HCT116 (cell line): ENCODE results near the gene PIM3. TPM values are rescaled to one million over a fixed set of nuclear protein-coding genes. Genes with fewer than 3 reads are reported as not detected.

ENCODE experiments used
- ATAC-seq: fragments of 200-7000 bp; cut with Tn5 transposase; 2 replicates; pipeline ENCODE4 v1.9.1; 2020; ENCODE audit warnings: mild to moderate bottlenecking, moderate library complexity
- BruUV-seq: library from RNA; stranded (reverse); fragments of 400-500 nt; replicated peaks from 2 replicates; lab custom pipeline; 2021; lab: Mats Ljungman, UMichigan
- CTCF ChIA-PET: fragments of 300-600 bp; sonication (Branson Sonifier 250); formaldehyde crosslinking; loops from one replicate; lab custom pipeline; 2021; ENCODE audit warnings: antibody characterized with exemption; lab: Charles Lee
- POLR2A ChIA-PET: fragments of 300-600, 350-600 bp; sonication (Branson Sonifier 250); formaldehyde crosslinking; loops from one replicate; lab custom pipeline; 2021; ENCODE audit warnings: antibody characterized with exemption; lab: Charles Lee
- RAD21 ChIA-PET, 2 experiments: fragments of 300-600 bp; sonication (Branson Sonifier 250); formaldehyde crosslinking; loops; one replicate each; lab custom pipeline; 2023; ENCODE audit warnings: low total read pairs in 2 of 2; ENCODE audit not compliant: uncharacterized antibody in 2 of 2, unreplicated experiment in 2 of 2, low non-redundant PET in 1 of 2; lab: Charles Lee
- DNase-seq: peaks from one replicate; pipeline ENCODE4 v3.0.0-alpha.2; 2010; ENCODE audit warnings: low read depth, low spot score
- H2AFZ ChIP-seq: fragments of 200-600 bp; shearing (Covaris generic), sonication (generic); 2 replicates; pipeline ENCODE4 v1.6.1; 2017; ENCODE audit warnings: low read depth, mixed run types, mixed read lengths, antibody characterized with exemption, low read length; ENCODE audit not compliant: poor library complexity, severe bottlenecking
- H3K27ac ChIP-seq: 2 replicates; pipeline ENCODE4 v1.5.1; 2012; ENCODE audit warnings: low read depth, low read length
- H3K27me3 ChIP-seq: fragments of 200-600 bp; sonication (generic); 2 replicates; pipeline ENCODE4 v1.6.1; 2016; ENCODE audit warnings: mixed run types, low read length, mixed read lengths; ENCODE audit not compliant: insufficient read depth
- H3K36me3 ChIP-seq, 2 experiments: fragments of 200-500 bp in 1 of 2; fragments of 200-600 bp in 1 of 2; sonication (Bioruptor generic) in 1 of 2; sonication (generic) in 1 of 2; 2 replicates each; pipeline versions ENCODE4 v1.5.1 to v1.6.1; 2014 to 2016; ENCODE audit warnings: low read length in 2 of 2, inconsistent platforms in 1 of 2, mixed read lengths in 1 of 2, mixed run types in 1 of 2; ENCODE audit not compliant: insufficient read depth in 2 of 2, control insufficient read depth in 1 of 2
- H3K4me1 ChIP-seq, 2 experiments: fragments of 200-600 bp in 1 of 2; sonication (generic) in 1 of 2; 2 replicates each; pipeline versions ENCODE4 v1.5.1 to v1.6.1; 2012 to 2017; ENCODE audit warnings: low read length in 2 of 2, inconsistent platforms in 1 of 2, mild to moderate bottlenecking in 1 of 2, mixed read lengths in 1 of 2, mixed run types in 1 of 2, moderate library complexity in 1 of 2; ENCODE audit not compliant: insufficient read depth in 2 of 2, control insufficient read depth in 1 of 2
- H3K4me2 ChIP-seq: fragments of 200-600 bp; sonication (generic); 2 replicates; pipeline ENCODE4 v1.6.1; 2017; ENCODE audit warnings: mixed run types, low read length, mixed read lengths
- H3K4me3 ChIP-seq, 2 experiments: fragments of 200-600 bp in 1 of 2; sonication (generic) in 1 of 2; replicated peaks in 1 of 2; 2 replicates each; pipeline ENCODE4 v1.5.1; 2011 to 2016; ENCODE audit warnings: low read length in 2 of 2, control low read depth in 1 of 2, low read depth in 1 of 2, mild to moderate bottlenecking in 1 of 2, mixed read lengths in 1 of 2, mixed run types in 1 of 2
- H3K79me2 ChIP-seq: fragments of 200-600 bp; sonication (generic); 2 replicates; pipeline ENCODE4 v1.6.1; 2017; ENCODE audit warnings: mild to moderate bottlenecking, mixed run types, low read length, moderate library complexity, mixed read lengths; ENCODE audit not compliant: insufficient read depth
- H3K9ac ChIP-seq: fragments of 200-600 bp; sonication (generic); 2 replicates; pipeline ENCODE4 v1.6.1; 2016; ENCODE audit warnings: low read length, mixed read lengths
- H3K9me2 ChIP-seq: fragments of 200-600 bp; sonication (generic), shearing (Covaris generic); 2 replicates; pipeline ENCODE4 v1.6.1; 2017; ENCODE audit warnings: mixed run types, mild to moderate bottlenecking, moderate library complexity; ENCODE audit not compliant: insufficient read depth
- H3K9me3 ChIP-seq, 2 experiments: fragments of 200-500 bp in 1 of 2; fragments of 200-600 bp in 1 of 2; sonication (Bioruptor generic) in 1 of 2; sonication (generic) in 1 of 2; 2 replicates each; pipeline ENCODE4 v1.6.1; 2014 to 2017; ENCODE audit warnings: low read length in 2 of 2, mixed read lengths in 2 of 2, inconsistent platforms in 1 of 2, low read depth in 1 of 2, mild to moderate bottlenecking in 1 of 2, mixed run types in 1 of 2, moderate library complexity in 1 of 2; ENCODE audit not compliant: control insufficient read depth in 1 of 2, insufficient read depth in 1 of 2
- H4K20me1 ChIP-seq: fragments of 200-600 bp; sonication (generic), shearing (Covaris generic); 2 replicates; pipeline ENCODE4 v1.6.1; 2017; ENCODE audit warnings: mixed run types, mild to moderate bottlenecking, moderate library complexity; ENCODE audit not compliant: insufficient read depth
- CBX3 ChIP-seq: IDR thresholded peaks from 2 replicates; pipeline ENCODE4 v1.6.1; 2012; ENCODE audit warnings: low read depth
- CEBPB ChIP-seq: IDR thresholded peaks from 2 replicates; pipeline ENCODE4 v1.6.1; 2012; ENCODE audit warnings: low read depth
- EGR1 ChIP-seq: IDR thresholded peaks from 2 replicates; pipeline ENCODE4 v1.6.1; 2012; ENCODE audit warnings: low read depth
- EZH2 ChIP-seq: fragments of 200-600 bp; sonication (generic); IDR thresholded peaks from 2 replicates; pipeline ENCODE4 v1.6.1; 2017; ENCODE audit warnings: antibody characterized with exemption, mixed run types
- FOSL1 ChIP-seq: IDR thresholded peaks from 2 replicates; pipeline ENCODE4 v1.6.1; 2012; ENCODE audit warnings: low read depth
- JUND ChIP-seq: IDR thresholded peaks from 2 replicates; pipeline ENCODE4 v1.6.1; 2012
- POLR2A ChIP-seq: IDR thresholded peaks from 2 replicates; pipeline ENCODE4 v1.7.0; 2011; ENCODE audit warnings: borderline replicate concordance; ENCODE audit not compliant: insufficient read depth, insufficient read length; ENCODE audit errors: extremely low read depth
- POLR2AphosphoS5 ChIP-seq: IDR thresholded peaks from 2 replicates; pipeline ENCODE4 v1.6.1; 2011; ENCODE audit warnings: mild to moderate bottlenecking, low read depth, low read length, moderate library complexity
- RAD21 ChIP-seq: IDR thresholded peaks from 2 replicates; pipeline ENCODE4 v1.6.1; 2012; ENCODE audit warnings: low read depth, mild to moderate bottlenecking
- SIN3A ChIP-seq: IDR thresholded peaks from 2 replicates; pipeline ENCODE4 v1.6.1; 2012; ENCODE audit warnings: low read depth
- SP1 ChIP-seq: IDR thresholded peaks from 2 replicates; pipeline ENCODE4 v1.6.1; 2012; ENCODE audit warnings: low read depth
- SRF ChIP-seq: IDR thresholded peaks from 2 replicates; pipeline ENCODE4 v1.6.1; 2012; ENCODE audit warnings: low read depth
- TCF7L2 ChIP-seq: IDR thresholded peaks from 2 replicates; pipeline ENCODE4 v1.7.0; 2011; ENCODE audit warnings: borderline replicate concordance, inconsistent platforms; ENCODE audit not compliant: insufficient read depth, insufficient read length; ENCODE audit errors: extremely low read depth
- ZFX ChIP-seq: fragments of 450-650 bp; IDR thresholded peaks from 2 replicates; pipeline ENCODE4 v1.6.1; 2017
- ZNF274 ChIP-seq: fragments of 200-500 bp; sonication (Bioruptor generic); IDR thresholded peaks from 2 replicates; pipeline ENCODE4 v1.6.1; 2014; ENCODE audit warnings: mild to moderate bottlenecking, low read depth, low read length, inconsistent platforms
- intact Hi-C: fragments of 100-400 bp; cut with micrococcal nuclease; formaldehyde crosslinking; loops from 2 replicates; pipeline ENCODE4 v1.10.0; 2022
- total RNA-seq: library from RNA; stranded (reverse); gene quantifications from one replicate; pipeline ENCODE4 v1.2.1, GENCODE V29; 2021; ENCODE audit not compliant: unreplicated experiment
- TF ChIP-seq, protein P1 (sequence below): IDR thresholded peaks from 2 replicates; pipeline ENCODE4 v1.6.1; 2011; ENCODE audit warnings: mild to moderate bottlenecking, low read length, moderate library complexity; ENCODE audit not compliant: insufficient replicate concordance; ENCODE audit errors: extremely low read depth

Gene PIM3
- total RNA-seq, 1 experiment from 2014 or later, result 116 TPM

DNA sequence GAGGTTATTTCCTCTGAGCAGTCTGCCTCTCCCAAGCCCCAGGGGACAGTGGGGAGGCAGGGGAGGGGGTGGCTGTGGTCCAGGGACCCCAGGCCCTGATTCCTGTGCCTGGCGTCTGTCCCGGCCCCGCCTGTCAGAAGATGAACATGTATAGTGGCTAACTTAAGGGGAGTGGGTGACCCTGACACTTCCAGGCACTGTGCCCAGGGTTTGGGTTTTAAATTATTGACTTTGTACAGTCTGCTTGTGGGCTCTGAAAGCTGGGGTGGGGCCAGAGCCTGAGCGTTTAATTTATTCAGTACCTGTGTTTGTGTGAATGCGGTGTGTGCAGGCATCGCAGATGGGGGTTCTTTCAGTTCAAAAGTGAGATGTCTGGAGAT, 3.1 kb downstream of the PIM3 start:
- Histone ChIP-seq H2AFZ (no peak overlapping the region), H3K4me1 (peaks cover 29 to 65% of the 10 kb centered on the region in 2 experiments), H3K9me2 (no peaks in the 10 kb centered on the region), H4K20me1 (peaks cover 16% of the 10 kb centered on the region; the same call in 1 of the 2 replicates), H3K79me2 (peaks cover 47% of the 10 kb centered on the region), H3K4me3 (no peak overlapping the region), H3K27me3 (no peaks in the 10 kb centered on the region), H3K9ac (no peak overlapping the region), H3K27ac (peak overlapping the region; percentile 87; the same call in 1 of the 2 replicates), H3K9me3 (no peaks in the 10 kb centered on the region), H3K36me3 (peaks cover 18 to 34% of the 10 kb centered on the region in 2 experiments; a peak in 3 of 4 replicates), H3K4me2 (peak overlapping the region; percentile 92; the same call in 1 of the 2 replicates)
- DNase-seq (no peak), ATAC-seq (no peak)
- BruUV-seq, result TSS peak; percentile 55
- ChIA-PET RAD21 (no interaction called here), POLR2A (no interaction called here), CTCF (no interaction called here)
- no peak for TF ChIP-seq JUND
- no peak for TF ChIP-seq SP1
- no peak for TF ChIP-seq POLR2AphosphoS5
- no peak for TF ChIP-seq SIN3A
- no peak for TF ChIP-seq ZFX
- no peak for TF ChIP-seq CEBPB
- TF ChIP-seq, protein P1, sequence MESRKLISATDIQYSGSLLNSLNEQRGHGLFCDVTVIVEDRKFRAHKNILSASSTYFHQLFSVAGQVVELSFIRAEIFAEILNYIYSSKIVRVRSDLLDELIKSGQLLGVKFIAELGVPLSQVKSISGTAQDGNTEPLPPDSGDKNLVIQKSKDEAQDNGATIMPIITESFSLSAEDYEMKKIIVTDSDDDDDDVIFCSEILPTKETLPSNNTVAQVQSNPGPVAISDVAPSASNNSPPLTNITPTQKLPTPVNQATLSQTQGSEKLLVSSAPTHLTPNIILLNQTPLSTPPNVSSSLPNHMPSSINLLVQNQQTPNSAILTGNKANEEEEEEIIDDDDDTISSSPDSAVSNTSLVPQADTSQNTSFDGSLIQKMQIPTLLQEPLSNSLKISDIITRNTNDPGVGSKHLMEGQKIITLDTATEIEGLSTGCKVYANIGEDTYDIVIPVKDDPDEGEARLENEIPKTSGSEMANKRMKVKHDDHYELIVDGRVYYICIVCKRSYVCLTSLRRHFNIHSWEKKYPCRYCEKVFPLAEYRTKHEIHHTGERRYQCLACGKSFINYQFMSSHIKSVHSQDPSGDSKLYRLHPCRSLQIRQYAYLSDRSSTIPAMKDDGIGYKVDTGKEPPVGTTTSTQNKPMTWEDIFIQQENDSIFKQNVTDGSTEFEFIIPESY, result no peak
- no peak for TF ChIP-seq EZH2
- no peak for TF ChIP-seq TCF7L2
- TF ChIP-seq CBX3, result no peak
- no peak for TF ChIP-seq EGR1
- no peak for TF ChIP-seq ZNF274
- no peak for TF ChIP-seq SRF
- no peak for TF ChIP-seq POLR2A
- TF ChIP-seq RAD21, result no peak
- TF ChIP-seq FOSL1, result no peak
- intact Hi-C loops, result no loop called here
